GM23338 (cell line): ENCODE data around the gene NR5A2. TPM values are rescaled to one million over a fixed set of nuclear protein-coding genes. Genes with fewer than 3 reads are reported as not detected.

Experiments
- ATAC-seq: fragments of 200-7000 bp; cut with Tn5 transposase; 3 replicates; pipeline ENCODE4 v1.9.1; 2020
- DNase-seq: peaks from one replicate; pipeline ENCODE4 v3.0.0-alpha.2; 2015; ENCODE audit warnings: low spot score
- H2AFZ ChIP-seq: fragments of 200-600 bp; sonication (generic); 2 replicates; pipeline ENCODE4 v1.8.0; 2016; ENCODE audit warnings: antibody characterized with exemption, mild to moderate bottlenecking, moderate library complexity
- H3F3A ChIP-seq: fragments of 200-600 bp; sonication (generic); replicated peaks from 2 replicates; pipeline ENCODE4 v1.8.0; 2017; ENCODE audit warnings: antibody characterized with exemption, mixed run types, low read depth
- H3K27ac ChIP-seq: fragments of 200-600 bp; sonication (generic); 2 replicates; pipeline ENCODE4 v1.6.1; 2016; ENCODE audit warnings: low read depth
- H3K27me3 ChIP-seq: fragments of 200-600 bp; sonication (generic); 2 replicates; pipeline ENCODE4 v1.8.0; 2016; ENCODE audit warnings: mild to moderate bottlenecking, mixed run types, moderate library complexity; ENCODE audit not compliant: insufficient read depth
- H3K36me3 ChIP-seq: fragments of 200-600 bp; sonication (generic); 2 replicates; pipeline ENCODE4 v1.8.0; 2016; ENCODE audit warnings: mild to moderate bottlenecking; ENCODE audit not compliant: insufficient read depth
- H3K4me1 ChIP-seq: fragments of 200-600 bp; sonication (generic); 2 replicates; pipeline ENCODE4 v1.8.0; 2016; ENCODE audit warnings: mild to moderate bottlenecking, moderate library complexity; ENCODE audit not compliant: insufficient read depth
- H3K4me2 ChIP-seq: fragments of 200-600 bp; sonication (generic); 2 replicates; pipeline ENCODE4 v1.7.1; 2017; ENCODE audit warnings: mixed run types
- H3K4me3 ChIP-seq: fragments of 200-600 bp; sonication (generic); 2 replicates; pipeline ENCODE4 v1.6.1; 2016; ENCODE audit warnings: mixed run types
- H3K79me2 ChIP-seq: fragments of 200-600 bp; sonication (generic); replicated peaks from 2 replicates; pipeline ENCODE4 v1.8.0; 2017; ENCODE audit warnings: mild to moderate bottlenecking; ENCODE audit not compliant: insufficient read depth
- H3K9me2 ChIP-seq: fragments of 200-600 bp; sonication (generic); 2 replicates; pipeline ENCODE4 v1.8.0; 2017; ENCODE audit not compliant: insufficient read depth
- H4K20me1 ChIP-seq: fragments of 200-600 bp; sonication (generic); replicated peaks from 2 replicates; pipeline ENCODE4 v1.8.0; 2017; ENCODE audit warnings: mild to moderate bottlenecking; ENCODE audit not compliant: insufficient read depth
- H3K27ac Mint-ChIP-seq: 2 replicates; pipeline ENCODE4 v1.8.0; 2020; ENCODE audit warnings: inconsistent platforms, mild to moderate bottlenecking, moderate library complexity, mixed read lengths
- H3K27me3 Mint-ChIP-seq: 3 replicates; pipeline ENCODE4 v1.8.0; 2022; ENCODE audit warnings: low read depth, mild to moderate bottlenecking, moderate library complexity, mixed read lengths, inconsistent platforms; ENCODE audit not compliant: insufficient read depth, poor library complexity
- H3K36me3 Mint-ChIP-seq: 3 replicates; pipeline ENCODE4 v1.8.0; 2021; ENCODE audit warnings: low read depth, mild to moderate bottlenecking, inconsistent platforms, moderate library complexity, mixed read lengths
- H3K4me1 Mint-ChIP-seq: 3 replicates; pipeline ENCODE4 v1.8.0; 2020; ENCODE audit warnings: mild to moderate bottlenecking, inconsistent platforms, mixed read lengths
- H3K4me3 Mint-ChIP-seq: 3 replicates; pipeline ENCODE4 v1.8.0; 2021; ENCODE audit warnings: moderate library complexity, mild to moderate bottlenecking, inconsistent platforms, mixed read lengths
- H3K9me3 Mint-ChIP-seq: 3 replicates; pipeline ENCODE4 v1.8.0; 2020; ENCODE audit warnings: moderate library complexity, mild to moderate bottlenecking, inconsistent platforms, mixed read lengths
- CTCF ChIP-seq, 2 experiments: fragments of 200-600 bp in 1 of 2; sonication (generic) in 1 of 2; conservative IDR thresholded peaks; 2 replicates each; pipeline versions ENCODE4 v1.5.1 to v1.6.1; 2016 to 2017; ENCODE audit warnings: antibody characterized with exemption in 2 of 2, low read depth in 2 of 2, mild to moderate bottlenecking in 2 of 2, moderate library complexity in 1 of 2
- ETS1 ChIP-seq: IDR thresholded peaks from 2 replicates; pipeline ENCODE4 v1.6.1; 2016; ENCODE audit warnings: antibody characterized with exemption
- EZH2 ChIP-seq: fragments of 200-600 bp; sonication (generic); IDR thresholded peaks from one replicate; pipeline ENCODE4 v1.8.0; 2017; ENCODE audit warnings: antibody characterized with exemption, mild to moderate bottlenecking, low read depth; ENCODE audit not compliant: unreplicated experiment
- EZH2phosphoT487 ChIP-seq: fragments of 200-600 bp; sonication (generic); IDR thresholded peaks from one replicate; pipeline ENCODE4 v1.8.1; 2018; ENCODE audit warnings: antibody characterized with exemption; ENCODE audit not compliant: unreplicated experiment
- JUNB ChIP-seq: IDR thresholded peaks from one replicate; pipeline ENCODE4 v1.6.1; 2016; ENCODE audit warnings: antibody characterized with exemption; ENCODE audit not compliant: unreplicated experiment
- NANOG ChIP-seq: IDR thresholded peaks from 2 replicates; pipeline ENCODE4 v1.6.1; 2016; ENCODE audit warnings: antibody characterized with exemption, borderline replicate concordance
- REST ChIP-seq: IDR thresholded peaks from one replicate; pipeline ENCODE4 v1.6.1; 2018; ENCODE audit warnings: antibody characterized with exemption; ENCODE audit not compliant: unreplicated experiment
- STAT1 ChIP-seq: IDR thresholded peaks from one replicate; pipeline ENCODE4 v1.6.1; 2016; ENCODE audit warnings: antibody characterized with exemption; ENCODE audit not compliant: unreplicated experiment
- ZNF114 ChIP-seq: fragments of 250-450 bp; sonication (Bioruptor Pico); IDR thresholded peaks from 2 replicates; pipeline ENCODE4 v1.5.0; 2020; ENCODE audit warnings: mild to moderate bottlenecking, moderate library complexity
- polyA plus RNA-seq: library from polyadenylated mRNA; unstranded; fragments of >200 nt; fragmentation: Nextera tagmentation; extraction: Ambion mirVana; gene quantifications from 2 replicates; pipeline ENCODE4 v1.2.1, GENCODE V29; 2016
- total RNA-seq: library from RNA; depleted of rRNA; stranded (reverse); fragments of >200 nt; shearing (Covaris generic); gene quantifications from 2 replicates; pipeline ENCODE4 v1.2.3, GENCODE V29; 2014

The NR5A2 gene
- total and polyA plus RNA-seq, 2 experiments from 2014 or later, result 4.4 to 13.1 TPM

GRCh38 chr1:200139661-200140250 is 112.2 kb downstream of the NR5A2 start:
- Histone ChIP-seq H3K4me3 (no peak overlapping the region), H3K9me2 (no peaks in the 10 kb centered on the region), H3F3A (no peaks in the 10 kb centered on the region), H3K36me3 (no peaks in the 10 kb centered on the region), H3K27ac (no peak overlapping the region), H3K79me2 (no peaks in the 10 kb centered on the region), H3K27me3 (no peaks in the 10 kb centered on the region), H4K20me1 (no peaks in the 10 kb centered on the region), H3K4me1 (no peaks in the 10 kb centered on the region), H2AFZ (no peak overlapping the region), H3K4me2 (no peak overlapping the region)
- ATAC-seq (peak; percentile 82), DNase-seq (peak; percentile 78)
- no peaks in the 10 kb centered on the region for H3K4me1 Mint-ChIP-seq
- H3K27ac Mint-ChIP-seq, result no peak overlapping the region
- H3K4me3 Mint-ChIP-seq, result no peak overlapping the region
- TF ChIP-seq JUNB (no peak), CTCF (conservative IDR thresholded peaks at IDR 0.05; ENCODE audit: low read depth in 2 of 2) (peak; percentile 77 to 92)
- peaks cover 2% of the 10 kb centered on the region for H3K27me3 Mint-ChIP-seq
- no peaks in the 10 kb centered on the region for H3K36me3 Mint-ChIP-seq
- H3K9me3 Mint-ChIP-seq, result no peaks in the 10 kb centered on the region; the same call in 2 of the 3 replicates

- no peak for ATAC-seq
These were observed 115.8 kb downstream of the NR5A2 start for GRCh38 chr1:200143347-200143746.

More at GRCh38 chr1:200143347-200143746, 115.8 kb downstream of the NR5A2 start:
- H3K36me3 ChIP-seq, result no peaks in the 10 kb centered on the region
- H2AFZ ChIP-seq, result no peak overlapping the region
- no peak overlapping the region for H3K4me2 ChIP-seq
- Mint-ChIP-seq H3K4me3 (no peak overlapping the region), H3K9me3 (no peaks in the 10 kb centered on the region; the same call in 2 of the 3 replicates), H3K27ac (no peak overlapping the region), H3K27me3 (peaks cover 2% of the 10 kb centered on the region), H3K36me3 (no peaks in the 10 kb centered on the region), H3K4me1 (no peaks in the 10 kb centered on the region)
- no peaks in the 10 kb centered on the region for H3K9me2 ChIP-seq
- H3F3A ChIP-seq, result no peaks in the 10 kb centered on the region
- H3K79me2 ChIP-seq, result no peaks in the 10 kb centered on the region
- no peak overlapping the region for H3K4me3 ChIP-seq
- H3K27ac ChIP-seq, result no peak overlapping the region
- H3K4me1 ChIP-seq, result no peaks in the 10 kb centered on the region
- TF ChIP-seq EZH2 (no peak), REST (no peak), ETS1 (no peak), CTCF (conservative IDR thresholded peaks at IDR 0.05; ENCODE audit: low read depth in 2 of 2) (no peak), ZNF114 (CRISPR knock-in tag) (no peak), JUNB (no peak), NANOG (no peak), STAT1 (no peak), EZH2phosphoT487 (no peak)
- H4K20me1 ChIP-seq, result no peaks in the 10 kb centered on the region
- H3K27me3 ChIP-seq, result no peaks in the 10 kb centered on the region
- DNase-seq, result no peak
